Transverse colon (tissue), 4 donors: Measurements from ENCODE around the gene ZNF236. TPM values are rescaled to one million over a fixed set of nuclear protein-coding genes. Genes with fewer than 3 reads are reported as not detected.
A peak's percentile ranks its signal among the peaks of the same experiment; 100 is the strongest.

Source experiments
- DNase-seq: peaks from one replicate; pipeline ENCODE4 v3.0.0-alpha.2; 2019
- H3K27ac ChIP-seq, 4 donors: fragments of 200-600 bp; sonication (generic); 2 replicates each; pipeline ENCODE4 v1.5.1; 2016 to 2018; ENCODE audit warnings: inconsistent platforms in 4 of 4
- H3K27me3 ChIP-seq: fragments of 200-600 bp; sonication (generic); 2 replicates; pipeline ENCODE4 v1.5.1; 2017; ENCODE audit warnings: inconsistent platforms
- H3K36me3 ChIP-seq, 4 donors: fragments of 200-600 bp; sonication (generic); 2 replicates each; pipeline ENCODE4 v1.5.1; 2017 to 2019; ENCODE audit warnings: inconsistent platforms in 4 of 4
- H3K4me1 ChIP-seq, 4 donors: fragments of 200-600 bp; sonication (generic); 2 replicates each; pipeline ENCODE4 v1.5.1; 2017 to 2020; ENCODE audit warnings: inconsistent platforms in 4 of 4
- H3K4me3 ChIP-seq, 4 donors: fragments of 200-600 bp; sonication (generic); 1 replicate in 1 of 4; 2 replicates in 3 of 4; pipeline versions ENCODE4 v1.5.1 to v1.6.1; 2017 to 2019; ENCODE audit warnings: inconsistent platforms in 4 of 4
- H3K9me3 ChIP-seq, 2 donors: fragments of 200-600 bp; sonication (generic); 2 replicates each; pipeline ENCODE4 v1.5.1; 2017 to 2019; ENCODE audit warnings: inconsistent platforms in 2 of 2
- CTCF ChIP-seq, 5 experiments: fragments of 200-600 bp in 3 of 5; fragments of 450-650 bp in 2 of 5; sonication (generic) in 3 of 5; IDR thresholded peaks; 1 replicate in 2 of 5; 2 replicates in 3 of 5; pipeline ENCODE4 v1.5.1; 2016 to 2017; ENCODE audit warnings: antibody characterized with exemption in 5 of 5, inconsistent platforms in 3 of 5, mild to moderate bottlenecking in 2 of 5, moderate library complexity in 1 of 5
- EP300 ChIP-seq: sonication (generic); formaldehyde crosslinking; IDR thresholded peaks from one replicate; pipeline ENCODE4 v1.6.1; 2017; ENCODE audit warnings: antibody characterized with exemption, low read depth
- POLR2A ChIP-seq: fragments of 450-650 bp; IDR thresholded peaks from one replicate; pipeline ENCODE4 v1.6.1; 2016; ENCODE audit warnings: antibody characterized with exemption, mild to moderate bottlenecking, moderate library complexity
- POLR2AphosphoS5 ChIP-seq, 3 donors: sonication (generic); formaldehyde crosslinking; IDR thresholded peaks; one replicate each; pipeline ENCODE4 v1.6.1; 2016; ENCODE audit warnings: antibody characterized with exemption in 3 of 3
- WGBS, 2 donors: methylation state at CpG; one replicate each; pipeline ENCODE4 v1.1.5; 2018; ENCODE audit warnings: low coverage in 1 of 2; 5-methylcytosine and 5-hydroxymethylcytosine counted together
- in situ Hi-C, 4 donors: fragments of 200-750 bp; cut with MboI; loops; one replicate each; pipeline versions ENCODE4 v1.15.0 to v1.15.1; 2017; ENCODE audit warnings: low sequenced_read_pairs in 3 of 4, low pct_ligation_motif_present in 1 of 4, low pct_unique_long_range_greater_than_20kb in 1 of 4
- intact Hi-C: fragments of 100-400 bp; cut with DNase I; formaldehyde crosslinking; loops from one replicate; pipeline ENCODE4 v1.15.1; 2023; ENCODE audit warnings: low total_unique reads
- total RNA-seq, 4 donors: library from RNA; depleted of rRNA; stranded (reverse); fragments of >200 nt; gene quantifications; one replicate each; pipeline ENCODE4 v1.1.0, GENCODE V29; 2016

The ZNF236 gene
- total RNA-seq, 4 donors from 2014 or later = 18.3 to 82.8 (median 43.7) TPM

DNA sequence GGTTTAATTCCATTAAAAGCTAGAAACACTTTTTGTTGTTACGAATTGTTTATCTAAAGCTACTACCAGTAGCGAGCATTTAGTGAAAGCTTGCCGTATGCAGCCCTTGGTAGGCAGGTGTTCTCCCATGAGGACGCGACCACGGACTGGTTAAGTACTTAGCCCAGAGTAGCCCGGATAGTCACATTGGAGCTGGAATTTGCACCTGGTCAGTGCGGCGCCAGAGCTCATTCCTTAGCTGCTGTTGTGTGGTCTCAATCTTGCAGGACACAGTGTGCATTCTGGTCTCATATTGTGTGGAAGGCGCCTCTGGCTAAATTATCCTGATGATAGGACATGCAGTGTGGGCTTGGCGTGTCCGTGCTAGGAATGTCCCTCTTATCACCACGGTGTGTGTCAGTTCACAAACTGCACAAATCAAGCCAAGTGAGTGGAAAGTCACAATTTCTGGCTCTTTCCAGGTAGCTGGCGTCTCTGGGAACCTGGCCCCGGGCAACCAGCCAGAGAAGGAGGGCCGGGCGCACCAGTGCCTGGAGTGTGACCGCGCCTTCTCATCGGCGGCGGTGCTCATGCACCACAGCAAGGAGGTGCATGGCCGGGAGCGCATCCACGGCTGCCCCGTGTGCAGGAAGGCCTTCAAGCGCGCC is 133.3 kb downstream of the ZNF236 start:
- Histone ChIP-seq H3K9me3 (no peaks in the 10 kb centered on the region), H3K27me3 (no peaks in the 10 kb centered on the region), H3K27ac (no peak overlapping the region), H3K4me3 (no peak overlapping the region), H3K36me3 (peaks cover 0 to 7% (median 1%) of the 10 kb centered on the region in 4 donors), H3K4me1 (peaks cover 0 to 13% (median 10%) of the 10 kb centered on the region in 4 donors)
- peak; percentile 70 for DNase-seq
- intact Hi-C loops (no loop called here), in situ Hi-C loops (no loop called here)
- WGBS, 2 donors = 78 to 91% methylated on average over 9 to 28 of the region's 28 CpGs
- TF ChIP-seq POLR2A (no peak), EP300 (no peak), POLR2AphosphoS5 (IDR thresholded peaks at IDR 0.05) (no peak), CTCF (IDR thresholded peaks at IDR 0.05) (no peak)

GRCh38 chr18:76956648-76957047 is 134.3 kb downstream of the ZNF236 start:
- intact Hi-C loops = no loop called here
- in situ Hi-C loops = no loop called here
- WGBS, 2 donors = 93 to 96% methylated on average over 4 to 11 of the region's 11 CpGs
- Histone ChIP-seq H3K27ac (no peak overlapping the region), H3K4me1 (peaks cover 0 to 13% (median 10%) of the 10 kb centered on the region in 4 donors), H3K27me3 (no peaks in the 10 kb centered on the region), H3K4me3 (no peak overlapping the region), H3K36me3 (peaks cover 0 to 7% (median 4%) of the 10 kb centered on the region in 4 donors), H3K9me3 (no peaks in the 10 kb centered on the region)
- TF ChIP-seq CTCF (IDR thresholded peaks at IDR 0.05) (no peak), POLR2A (no peak), EP300 (no peak), POLR2AphosphoS5 (IDR thresholded peaks at IDR 0.05) (no peak)
- no peak for DNase-seq

DNA sequence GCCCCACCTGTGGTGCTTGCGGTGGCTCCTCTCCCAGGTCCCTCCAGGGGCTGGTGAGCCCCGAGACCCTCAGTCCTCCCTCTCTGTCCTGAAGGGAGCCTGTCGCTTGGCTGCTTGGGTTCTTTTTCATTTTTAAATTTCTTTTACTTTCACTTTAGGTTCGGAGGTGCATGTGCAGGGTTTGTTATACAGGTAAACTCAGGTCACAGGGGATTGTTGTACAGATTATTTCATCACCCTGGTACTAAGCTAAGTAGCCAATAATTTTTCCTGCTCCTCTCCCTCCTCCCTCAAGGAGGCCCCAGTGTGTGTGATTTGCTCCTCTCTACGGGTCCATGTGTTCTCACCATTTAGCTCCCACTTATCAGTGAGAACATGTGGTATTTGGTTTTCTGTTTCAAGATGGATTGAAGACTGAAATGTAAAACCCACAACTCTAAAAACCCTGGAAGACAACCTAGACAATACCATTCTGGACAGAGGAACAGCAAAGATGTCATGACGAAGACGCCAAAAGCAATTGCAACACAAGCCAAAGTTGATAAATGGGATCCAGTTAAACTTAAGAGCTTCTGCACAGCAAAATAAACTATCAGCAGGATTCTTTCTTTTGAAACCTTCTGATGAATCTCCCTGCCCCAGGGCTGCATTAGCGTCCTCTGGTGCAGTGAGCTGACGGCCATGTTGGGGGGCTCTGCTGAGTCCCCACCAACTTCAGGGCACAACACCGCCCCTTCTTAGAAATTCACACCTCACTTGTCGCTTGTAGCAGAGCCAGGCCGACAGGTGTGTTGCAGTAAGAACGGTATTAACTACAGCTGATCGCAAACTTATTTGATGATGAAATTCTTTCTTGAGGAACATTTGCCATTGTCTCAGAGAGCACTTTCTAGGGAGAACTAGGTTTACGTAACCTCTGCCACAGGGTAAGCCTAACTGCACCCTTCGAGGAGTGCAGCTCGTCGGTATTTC is 135.3 kb downstream of the ZNF236 start:
- Histone ChIP-seq H3K4me1 (peaks cover 0 to 12% (median 10%) of the 10 kb centered on the region in 4 donors), H3K36me3 (peaks cover 0 to 17% (median 4%) of the 10 kb centered on the region in 4 donors), H3K27me3 (no peaks in the 10 kb centered on the region), H3K9me3 (no peaks in the 10 kb centered on the region), H3K27ac (no peak overlapping the region), H3K4me3 (no peak overlapping the region)
- WGBS, 2 donors = 86 to 91% methylated on average over 2 to 17 of the region's 18 CpGs
- no peak for DNase-seq
- TF ChIP-seq POLR2AphosphoS5 (IDR thresholded peaks at IDR 0.05) (no peak), EP300 (no peak), POLR2A (no peak), CTCF (IDR thresholded peaks at IDR 0.05) (no peak)
- intact Hi-C loops (no loop called here), in situ Hi-C loops (no loop called here)

GRCh38 chr18:76958692-76959341 is 136.5 kb downstream of the ZNF236 start:
- no peaks in the 10 kb centered on the region for H3K9me3 ChIP-seq
- H3K4me3 ChIP-seq = no peak overlapping the region
- no peak for DNase-seq
- TF ChIP-seq POLR2A = no peak
- TF ChIP-seq CTCF (IDR thresholded peaks at IDR 0.05) = no peak
- no peak for TF ChIP-seq EP300
- TF ChIP-seq POLR2AphosphoS5 (IDR thresholded peaks at IDR 0.05) = no peak
- in situ Hi-C loops = no loop called here
- H3K27me3 ChIP-seq = no peaks in the 10 kb centered on the region
- H3K36me3 ChIP-seq = peaks cover 0 to 18% (median 4%) of the 10 kb centered on the region in 4 donors
- intact Hi-C loops = no loop called here
- H3K27ac ChIP-seq = no peak overlapping the region
- H3K4me1 ChIP-seq = peaks cover 0 to 2% (median 1%) of the 10 kb centered on the region in 4 donors
- 50 to 76% methylated on average over 1 to 16 of the region's 16 CpGs for WGBS, 2 donors
